Calu3 (cell line): ENCODE data around the gene AGBL1. TPM values are rescaled to one million over a fixed set of nuclear protein-coding genes. Genes with fewer than 3 reads are reported as not detected.

Experiments
- BruUV-seq: library from RNA; stranded (reverse); fragments of 400-500 nt; replicated peaks from 2 replicates; lab custom pipeline; 2021; lab: Mats Ljungman, UMichigan
- CTCF ChIA-PET: fragments of 300-600 bp; sonication (Branson Sonifier 250); formaldehyde crosslinking; loops from one replicate; lab custom pipeline; 2022; ENCODE audit warnings: antibody characterized with exemption; lab: Charles Lee
- DNase-seq: peaks from one replicate; pipeline ENCODE4 v3.0.0; 2022
- H3K27ac Mint-ChIP-seq: one replicate; pipeline ENCODE4 v1.8.0; 2022; ENCODE audit warnings: mixed read lengths; ENCODE audit not compliant: unreplicated experiment
- H3K27me3 Mint-ChIP-seq: one replicate; pipeline ENCODE4 v1.8.0; 2022; ENCODE audit warnings: mixed read lengths; ENCODE audit not compliant: unreplicated experiment
- H3K36me3 Mint-ChIP-seq: one replicate; pipeline ENCODE4 v1.8.0; 2022; ENCODE audit warnings: mild to moderate bottlenecking, moderate library complexity, mixed read lengths; ENCODE audit not compliant: insufficient read depth, unreplicated experiment
- H3K4me1 Mint-ChIP-seq: one replicate; pipeline ENCODE4 v1.8.0; 2022; ENCODE audit warnings: mild to moderate bottlenecking, low read depth, mixed read lengths; ENCODE audit not compliant: unreplicated experiment
- H3K4me3 Mint-ChIP-seq: one replicate; pipeline ENCODE4 v1.8.0; 2022; ENCODE audit warnings: mild to moderate bottlenecking, low read depth, moderate library complexity, mixed read lengths; ENCODE audit not compliant: unreplicated experiment
- H3K9me3 Mint-ChIP-seq: one replicate; pipeline ENCODE4 v1.8.0; 2022; ENCODE audit warnings: low read depth, mixed read lengths; ENCODE audit not compliant: unreplicated experiment
- intact Hi-C: fragments of 100-400 bp; cut with micrococcal nuclease; formaldehyde crosslinking; loops from one replicate; pipeline ENCODE4 v1.10.0; 2022; ENCODE audit not compliant: unreplicated experiment
- total RNA-seq: library from RNA; stranded (reverse); gene quantifications from 2 replicates; pipeline ENCODE4 v1.2.3, GENCODE V29; 2022
- TF ChIP-seq, protein P1 (sequence below): fragments of 200-600 bp; IDR thresholded peaks from one replicate; pipeline ENCODE4 v1.8.0; 2022; ENCODE audit warnings: antibody characterized with exemption; ENCODE audit not compliant: unreplicated experiment

AGBL1 gene
- total RNA-seq, 1 experiment from 2014 or later: not detected

DNA sequence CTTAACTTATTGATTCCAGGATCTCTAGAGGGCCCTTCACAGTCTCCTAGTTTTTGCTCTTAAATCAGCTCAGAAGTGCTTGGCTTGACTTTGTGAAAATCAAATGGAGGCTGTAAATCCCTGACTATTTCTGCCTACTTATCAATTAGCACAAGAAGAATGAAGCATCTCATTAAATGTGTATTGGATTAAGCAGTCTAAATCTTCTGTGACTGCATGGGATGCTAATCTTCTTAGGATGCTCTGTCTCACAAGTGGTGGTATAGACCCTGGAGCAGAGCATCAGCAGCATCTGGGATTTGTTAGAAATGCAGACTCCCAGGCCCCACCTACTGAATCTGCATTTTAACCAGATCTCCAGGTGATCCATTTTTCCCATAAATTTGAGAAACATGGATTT, 488.7 kb downstream of the AGBL1 start:
- Mint-ChIP-seq H3K27me3 (no peaks in the 10 kb centered on the region), H3K4me1 (no peaks in the 10 kb centered on the region), H3K27ac (no peak overlapping the region), H3K4me3 (no peak overlapping the region), H3K36me3 (no peaks in the 10 kb centered on the region), H3K9me3 (peaks cover 12% of the 10 kb centered on the region)
- intact Hi-C loops: no loop called here
- no peak for DNase-seq
- BruUV-seq: no TSS peak
- CTCF ChIA-PET: no interaction called here
- TF ChIP-seq, protein P1, sequence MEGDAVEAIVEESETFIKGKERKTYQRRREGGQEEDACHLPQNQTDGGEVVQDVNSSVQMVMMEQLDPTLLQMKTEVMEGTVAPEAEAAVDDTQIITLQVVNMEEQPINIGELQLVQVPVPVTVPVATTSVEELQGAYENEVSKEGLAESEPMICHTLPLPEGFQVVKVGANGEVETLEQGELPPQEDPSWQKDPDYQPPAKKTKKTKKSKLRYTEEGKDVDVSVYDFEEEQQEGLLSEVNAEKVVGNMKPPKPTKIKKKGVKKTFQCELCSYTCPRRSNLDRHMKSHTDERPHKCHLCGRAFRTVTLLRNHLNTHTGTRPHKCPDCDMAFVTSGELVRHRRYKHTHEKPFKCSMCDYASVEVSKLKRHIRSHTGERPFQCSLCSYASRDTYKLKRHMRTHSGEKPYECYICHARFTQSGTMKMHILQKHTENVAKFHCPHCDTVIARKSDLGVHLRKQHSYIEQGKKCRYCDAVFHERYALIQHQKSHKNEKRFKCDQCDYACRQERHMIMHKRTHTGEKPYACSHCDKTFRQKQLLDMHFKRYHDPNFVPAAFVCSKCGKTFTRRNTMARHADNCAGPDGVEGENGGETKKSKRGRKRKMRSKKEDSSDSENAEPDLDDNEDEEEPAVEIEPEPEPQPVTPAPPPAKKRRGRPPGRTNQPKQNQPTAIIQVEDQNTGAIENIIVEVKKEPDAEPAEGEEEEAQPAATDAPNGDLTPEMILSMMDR: no peak

DNA sequence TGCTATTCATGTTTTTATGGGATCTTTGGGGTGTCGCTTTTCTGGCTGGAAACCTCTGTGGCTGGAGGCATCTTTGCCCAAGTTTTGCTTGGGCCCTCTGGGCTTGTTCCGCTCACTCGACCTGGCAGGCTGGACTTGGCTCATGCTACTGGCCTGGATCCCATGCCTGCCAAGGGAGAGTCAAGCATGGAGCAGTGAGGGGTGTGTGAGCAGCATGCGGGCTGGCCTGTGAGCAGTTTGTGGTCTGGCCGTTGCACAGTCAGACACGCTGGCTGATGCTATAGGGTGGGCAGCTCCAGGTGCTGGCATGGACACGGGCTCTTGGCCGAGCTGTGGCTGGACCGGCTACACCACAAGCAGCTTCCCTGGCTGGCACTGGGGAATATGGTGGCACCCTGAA, 491.1 kb downstream of the AGBL1 start:
- no peak for DNase-seq
- H3K27me3 Mint-ChIP-seq: no peaks in the 10 kb centered on the region
- H3K4me3 Mint-ChIP-seq: no peak overlapping the region
- CTCF ChIA-PET: no interaction called here
- BruUV-seq: no TSS peak
- TF ChIP-seq, protein P1: no peak
- no peak overlapping the region for H3K27ac Mint-ChIP-seq
- H3K36me3 Mint-ChIP-seq: no peaks in the 10 kb centered on the region
- intact Hi-C loops: no loop called here
- H3K4me1 Mint-ChIP-seq: no peaks in the 10 kb centered on the region
- peaks cover 15% of the 10 kb centered on the region for H3K9me3 Mint-ChIP-seq

DNA sequence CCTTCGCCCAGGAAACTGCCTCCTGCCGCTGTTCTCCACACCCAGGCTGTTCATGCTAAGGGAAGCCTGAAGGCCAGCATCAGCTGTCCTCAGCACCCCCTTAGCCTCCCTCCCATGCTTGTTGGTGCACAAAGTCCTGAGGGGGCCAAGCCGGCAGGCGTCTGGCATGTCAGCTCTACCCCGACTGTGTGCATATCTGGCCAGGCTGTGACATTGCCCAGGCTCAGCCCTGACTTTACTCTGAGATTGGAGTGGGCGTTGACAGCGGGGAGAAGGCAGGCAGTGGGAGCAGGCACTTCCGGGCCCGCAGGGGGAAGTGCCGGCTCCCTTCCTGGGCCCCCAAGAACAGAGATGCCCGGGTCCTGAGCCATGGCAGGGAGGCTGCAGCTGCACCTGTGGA, 492.2 kb downstream of the AGBL1 start:
- no TSS peak for BruUV-seq
- H3K4me1 Mint-ChIP-seq: no peaks in the 10 kb centered on the region
- CTCF ChIA-PET: no interaction called here

DNA sequence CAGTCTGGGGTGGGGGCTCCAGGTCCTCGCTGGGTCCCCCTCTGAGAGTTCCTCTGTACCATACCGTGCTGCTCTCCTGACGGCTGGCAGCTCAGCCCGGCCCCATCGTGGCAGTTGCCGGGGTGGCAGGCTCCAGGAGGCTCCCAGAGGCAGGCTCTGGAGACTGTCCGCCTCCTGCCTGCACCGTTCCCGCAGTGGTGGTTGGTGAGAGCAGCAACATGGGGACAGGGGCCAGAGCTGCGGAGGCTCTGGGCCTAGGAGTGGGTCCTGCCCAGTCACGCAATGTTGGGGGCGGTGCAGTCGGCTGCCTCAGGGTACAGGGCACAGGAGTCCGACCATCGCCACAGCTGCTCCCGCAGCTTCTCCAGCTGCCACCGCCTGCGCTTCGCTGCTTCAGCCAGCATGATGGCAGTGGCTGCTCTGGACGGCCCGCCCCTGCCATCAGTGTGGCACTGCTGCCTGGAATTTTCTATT, 492.7 kb downstream of the AGBL1 start:
- no peak overlapping the region for H3K4me3 Mint-ChIP-seq
- H3K36me3 Mint-ChIP-seq: no peaks in the 10 kb centered on the region
- CTCF ChIA-PET: no interaction called here
- DNase-seq: no peak
- peaks cover 15% of the 10 kb centered on the region for H3K9me3 Mint-ChIP-seq
- no peaks in the 10 kb centered on the region for H3K27me3 Mint-ChIP-seq
- TF ChIP-seq, protein P1: no peak
- H3K4me1 Mint-ChIP-seq: no peaks in the 10 kb centered on the region
- no TSS peak for BruUV-seq
- H3K27ac Mint-ChIP-seq: no peak overlapping the region
- intact Hi-C loops: no loop called here

More for the DNA sequence above, 492.2 kb downstream of the AGBL1 start:
- no peak for DNase-seq
- Mint-ChIP-seq H3K9me3 (peaks cover 15% of the 10 kb centered on the region), H3K27ac (no peak overlapping the region), H3K4me3 (no peak overlapping the region), H3K36me3 (no peaks in the 10 kb centered on the region), H3K27me3 (no peaks in the 10 kb centered on the region)
- TF ChIP-seq, protein P1: no peak
- intact Hi-C loops: no loop called here
